MCF 10A (cell line): Measurements from ENCODE around the gene PCNX2. TPM values are rescaled to one million over a fixed set of nuclear protein-coding genes. Genes with fewer than 3 reads are reported as not detected.

Experiments used
- BruUV-seq: library from RNA; stranded (reverse); fragments of 400-500 nt; replicated peaks from 2 replicates; lab custom pipeline; 2021; lab: Mats Ljungman, UMichigan
- CTCF ChIA-PET: fragments of 300-600 bp; sonication (Branson Sonifier 250); formaldehyde crosslinking; extraction: SDS; loops from one replicate; lab custom pipeline; 2021; ENCODE audit warnings: antibody characterized with exemption, inconsistent platforms; lab: Yijun Ruan, JAX
- POLR2A ChIA-PET: fragments of 300-600, 350-650 bp; sonication (Branson Sonifier 250); formaldehyde crosslinking; extraction: SDS; loops from one replicate; lab custom pipeline; 2020; ENCODE audit warnings: antibody characterized with exemption, inconsistent platforms; lab: Yijun Ruan, JAX
- DNase-seq: peaks from one replicate; pipeline ENCODE4 v3.0.0-alpha.2; 2018; ENCODE audit not compliant: unreplicated experiment
- H3K27ac Mint-ChIP-seq: one replicate; pipeline ENCODE4 v1.8.0; 2022; ENCODE audit warnings: mild to moderate bottlenecking, low read depth, mixed read lengths; ENCODE audit not compliant: unreplicated experiment
- H3K27me3 Mint-ChIP-seq: one replicate; pipeline ENCODE4 v1.8.0; 2022; ENCODE audit warnings: mixed read lengths; ENCODE audit not compliant: insufficient read depth, unreplicated experiment
- H3K36me3 Mint-ChIP-seq: one replicate; pipeline ENCODE4 v1.8.0; 2022; ENCODE audit warnings: mild to moderate bottlenecking, moderate library complexity, mixed read lengths; ENCODE audit not compliant: insufficient read depth, unreplicated experiment
- H3K4me1 Mint-ChIP-seq: one replicate; pipeline ENCODE4 v1.8.0; 2022; ENCODE audit warnings: mixed read lengths; ENCODE audit not compliant: insufficient read depth, unreplicated experiment
- H3K4me3 Mint-ChIP-seq: one replicate; pipeline ENCODE4 v1.8.0; 2022; ENCODE audit warnings: mild to moderate bottlenecking, moderate library complexity, mixed read lengths; ENCODE audit not compliant: unreplicated experiment
- H3K9me3 Mint-ChIP-seq: one replicate; pipeline ENCODE4 v1.8.0; 2022; ENCODE audit warnings: mixed read lengths; ENCODE audit not compliant: unreplicated experiment
- CTCF ChIP-seq: fragments of 200-600 bp; IDR thresholded peaks from one replicate; pipeline ENCODE4 v1.8.0; 2022; ENCODE audit warnings: antibody characterized with exemption, mild to moderate bottlenecking; ENCODE audit not compliant: unreplicated experiment
- intact Hi-C: fragments of 100-400 bp; cut with micrococcal nuclease; formaldehyde crosslinking; loops from 2 replicates; pipeline ENCODE4 v1.14.1; 2022
- total RNA-seq: library from RNA; stranded (reverse); gene quantifications from 2 replicates; pipeline ENCODE4 v1.2.3, GENCODE V29; 2022

PCNX2 gene
- total RNA-seq, 1 experiment from 2014 or later = 80.5 TPM

GRCh38 chr1:233237647-233238046 lies 57.9 kb downstream of the PCNX2 start:
- no peak for DNase-seq
- Mint-ChIP-seq H3K9me3 (no peaks in the 10 kb centered on the region), H3K4me3 (no peak overlapping the region), H3K27me3 (no peaks in the 10 kb centered on the region), H3K27ac (no peak overlapping the region), H3K4me1 (no peaks in the 10 kb centered on the region), H3K36me3 (peaks cover 30% of the 10 kb centered on the region)
- intact Hi-C loops = no loop called here
- ChIA-PET CTCF (interaction anchor here (0.6 to 1.1 kb wide), 5 partner anchors 9 to 1242 kb away, joined by 3 to 4 read pairs (median 3); no protein-coding TSS in a partner anchor), POLR2A (interaction anchor here (0.8 to 1.2 kb wide), 2 partner anchors 87 to 124 kb away, joined by 3 read pairs; no protein-coding TSS in a partner anchor)
- BruUV-seq = no TSS peak
- no peak for TF ChIP-seq CTCF

GRCh38 chr1:233233508-233234040 lies 62.0 kb downstream of the PCNX2 start:
- Mint-ChIP-seq H3K27ac (no peak overlapping the region), H3K4me3 (no peak overlapping the region), H3K27me3 (no peaks in the 10 kb centered on the region), H3K36me3 (peaks cover 36% of the 10 kb centered on the region), H3K4me1 (no peaks in the 10 kb centered on the region), H3K9me3 (no peaks in the 10 kb centered on the region)
- BruUV-seq = no TSS peak
- POLR2A ChIA-PET = no interaction called here
- no peak for DNase-seq
- CTCF ChIA-PET = interaction anchor here (0.6 to 0.7 kb wide), 2 partner anchors 22 to 193 kb away, joined by 3 read pairs; no protein-coding TSS in a partner anchor
- intact Hi-C loops = no loop called here
- no peak for TF ChIP-seq CTCF

- H3K36me3 Mint-ChIP-seq = peaks cover 25% of the 10 kb centered on the region
- CTCF ChIA-PET = no interaction called here
- H3K4me1 Mint-ChIP-seq = no peaks in the 10 kb centered on the region
- no TSS peak for BruUV-seq
- DNase-seq = no peak
- no peak overlapping the region for H3K27ac Mint-ChIP-seq
- TF ChIP-seq CTCF = no peak
- no peaks in the 10 kb centered on the region for H3K9me3 Mint-ChIP-seq
- H3K4me3 Mint-ChIP-seq = no peak overlapping the region
- POLR2A ChIA-PET = no interaction called here
- H3K27me3 Mint-ChIP-seq = no peaks in the 10 kb centered on the region
- intact Hi-C loops = no loop called here
Observed at GRCh38 chr1:233230011-233230410, 65.5 kb downstream of the PCNX2 start.

- Mint-ChIP-seq H3K27me3 (no peaks in the 10 kb centered on the region), H3K4me3 (no peak overlapping the region), H3K9me3 (no peaks in the 10 kb centered on the region), H3K4me1 (no peaks in the 10 kb centered on the region), H3K27ac (no peak overlapping the region), H3K36me3 (peaks cover 24% of the 10 kb centered on the region)
- CTCF ChIA-PET = interaction anchor here (0.6 to 1.6 kb wide), 4 partner anchors 9 to 41 kb away, joined by 3 read pairs; no protein-coding TSS in a partner anchor
- no TSS peak for BruUV-seq
- DNase-seq = no peak
- POLR2A ChIA-PET = interaction anchor here (0.6 kb wide), 1 partner anchor 686 kb away, joined by 5 read pairs; no protein-coding TSS in a partner anchor
- no peak for TF ChIP-seq CTCF
- intact Hi-C loops = no loop called here
Observed at GRCh38 chr1:233229288-233229687, 66.2 kb downstream of the PCNX2 start.
